Common myeloid progenitor, CD34-positive (primary cell): ENCODE results near the gene EPS8.
"Not testable (repeated sequence)": the region's sequence is repeated elsewhere in the genome, so short reads cannot be mapped to it uniquely, and the experiment has no call there.

Experiments used
- CTCF ChIA-PET: fragments of 350-600 bp; sonication (Branson Sonifier 250); formaldehyde crosslinking; loops from one replicate; lab custom pipeline; 2021; ENCODE audit warnings: antibody characterized with exemption; lab: Charles Lee
- POLR2A ChIA-PET: fragments of 350-600 bp; sonication (Branson Sonifier 250); formaldehyde crosslinking; loops from one replicate; lab custom pipeline; 2021; ENCODE audit warnings: antibody characterized with exemption; lab: Charles Lee
- DNase-seq, 3 donors: peaks; one replicate each; pipeline versions ENCODE4 v3.0.0 to v3.0.0-alpha.2; 2013
- H3K27ac ChIP-seq, 2 experiments: 1 replicate in 1 of 2; 2 replicates in 1 of 2; pipeline ENCODE4 v1.7.0; 2013; ENCODE audit warnings: inconsistent platforms in 2 of 2, low read length in 2 of 2, mild to moderate bottlenecking in 2 of 2, low read depth in 1 of 2, moderate library complexity in 1 of 2; ENCODE audit not compliant: severe bottlenecking in 2 of 2, insufficient read depth in 1 of 2, poor library complexity in 1 of 2
- H3K27me3 ChIP-seq, 5 experiments: replicated peaks in 2 of 5; 1 replicate in 3 of 5; 2 replicates in 2 of 5; pipeline versions ENCODE4 v1.6.1 to v1.7.0; 2013; ENCODE audit warnings: low read length in 4 of 5, mild to moderate bottlenecking in 2 of 5, moderate library complexity in 2 of 5, inconsistent platforms in 1 of 5; ENCODE audit not compliant: insufficient read depth in 5 of 5, control insufficient read depth in 4 of 5
- H3K36me3 ChIP-seq, 4 experiments: 1 replicate in 2 of 4; 2 replicates in 2 of 4; pipeline versions ENCODE4 v1.6.1 to v1.7.0; 2013; ENCODE audit warnings: low read length in 3 of 4, control low read depth in 1 of 4, mild to moderate bottlenecking in 1 of 4; ENCODE audit not compliant: control insufficient read depth in 4 of 4, insufficient read depth in 4 of 4
- H3K4me1 ChIP-seq, 4 experiments: 1 replicate in 3 of 4; 2 replicates in 1 of 4; pipeline versions ENCODE4 v1.6.1 to v1.7.1; 2013; ENCODE audit warnings: low read length in 3 of 4, mild to moderate bottlenecking in 3 of 4, control low read depth in 1 of 4, inconsistent platforms in 1 of 4, moderate library complexity in 1 of 4; ENCODE audit not compliant: control insufficient read depth in 4 of 4, insufficient read depth in 4 of 4; ENCODE audit errors: control extremely low read depth in 1 of 4
- H3K4me3 ChIP-seq, 7 experiments: 1 replicate in 4 of 7; 2 replicates in 3 of 7; pipeline versions ENCODE4 v1.5.1 to v1.7.0; 2013; ENCODE audit warnings: mild to moderate bottlenecking in 7 of 7, low read length in 6 of 7, moderate library complexity in 6 of 7, inconsistent platforms in 2 of 7, low read depth in 2 of 7, control low read depth in 1 of 7; ENCODE audit not compliant: insufficient read depth in 4 of 7, control insufficient read depth in 1 of 7; ENCODE audit errors: extremely low read depth in 1 of 7
- H3K9me3 ChIP-seq, 5 experiments: 1 replicate in 4 of 5; 2 replicates in 1 of 5; pipeline versions ENCODE4 v1.6.1 to v1.7.1; 2013; ENCODE audit warnings: low read length in 4 of 5, mild to moderate bottlenecking in 2 of 5, inconsistent platforms in 1 of 5, low read depth in 1 of 5, moderate library complexity in 1 of 5; ENCODE audit not compliant: control insufficient read depth in 4 of 5, insufficient read depth in 2 of 5; ENCODE audit errors: control extremely low read depth in 1 of 5
- WGBS: methylation state at CpG from one replicate; pipeline ENCODE4 v1.1.5; 2013; ENCODE audit not compliant: insufficient coverage; 5-methylcytosine and 5-hydroxymethylcytosine counted together

The EPS8 gene

GRCh38 chr12:15629761-15630160, 159.4 kb downstream of the EPS8 start:
- no CpG with 5 or more reads among the region's 3 CpGs for WGBS
- no peaks in the 10 kb centered on the region for H3K27me3 ChIP-seq
- ChIA-PET CTCF (no interaction called here), POLR2A (no interaction called here)
- no peak for DNase-seq
- no peaks in the 10 kb centered on the region for H3K36me3 ChIP-seq
- H3K4me1 ChIP-seq = peaks cover 0 to 13% (median 6%) of the 10 kb centered on the region in 4 experiments
- H3K4me3 ChIP-seq = no peak overlapping the region
- H3K9me3 ChIP-seq = no peaks in the 10 kb centered on the region
- no peak overlapping the region for H3K27ac ChIP-seq

GRCh38 chr12:15629108-15629507, 160.1 kb downstream of the EPS8 start:
- peak in 2 of 3 donors; percentile 12 to 35 for DNase-seq
- Histone ChIP-seq H3K4me1 (peaks cover 0 to 12% (median 6%) of the 10 kb centered on the region in 4 experiments), H3K9me3 (no peaks in the 10 kb centered on the region), H3K36me3 (no peaks in the 10 kb centered on the region), H3K27ac (peak overlapping the region in 1 of 2 experiments; percentile 16), H3K27me3 (no peaks in the 10 kb centered on the region), H3K4me3 (peak overlapping the region in 1 of 7 experiments; percentile 33)
- WGBS = 50% methylated on average over 1 of the region's 5 CpGs
- CTCF ChIA-PET = no interaction called here
- POLR2A ChIA-PET = no interaction called here

- 36% methylated on average over 3 of the region's 4 CpGs for WGBS
- CTCF ChIA-PET = no interaction called here
- peak overlapping the region in 1 of 2 experiments; percentile 74 for H3K27ac ChIP-seq
- peak; percentile 15 to 67 (median 55) for DNase-seq
- POLR2A ChIA-PET = no interaction called here
- H3K9me3 ChIP-seq = no peaks in the 10 kb centered on the region
- H3K4me3 ChIP-seq = peak overlapping the region in 1 of 7 experiments; percentile 56
- H3K27me3 ChIP-seq = no peaks in the 10 kb centered on the region
- H3K4me1 ChIP-seq = peaks cover 0 to 12% (median 5%) of the 10 kb centered on the region in 4 experiments
- H3K36me3 ChIP-seq = no peaks in the 10 kb centered on the region
These were observed 160.9 kb downstream of the EPS8 start for GRCh38 chr12:15627995-15628945.

- no peaks in the 10 kb centered on the region for H3K36me3 ChIP-seq
- ChIA-PET POLR2A (no interaction called here), CTCF (no interaction called here)
- no peaks in the 10 kb centered on the region for H3K9me3 ChIP-seq
- H3K27ac ChIP-seq = no peak overlapping the region
- H3K27me3 ChIP-seq = no peaks in the 10 kb centered on the region
- peaks cover 0 to 12% (median 5%) of the 10 kb centered on the region in 4 experiments for H3K4me1 ChIP-seq
- no peak for DNase-seq
- 100% methylated on average over 1 of the region's 2 CpGs for WGBS
- no peak overlapping the region for H3K4me3 ChIP-seq
These were observed 164.1 kb downstream of the EPS8 start for GRCh38 chr12:15625075-15625474.

- no peak overlapping the region for H3K27ac ChIP-seq
- no peak for DNase-seq
- peaks cover 0 to 5% (median 0%) of the 10 kb centered on the region in 5 experiments for H3K9me3 ChIP-seq
- ChIA-PET CTCF (no interaction called here), POLR2A (interaction anchor here (0.5 kb wide), 1 partner anchor 10 kb away, joined by 3 read pairs; no protein-coding TSS in a partner anchor)
- no peaks in the 10 kb centered on the region for H3K27me3 ChIP-seq
- H3K36me3 ChIP-seq = no peaks in the 10 kb centered on the region
- 100% methylated on average over 3 of the region's 4 CpGs for WGBS
- H3K4me3 ChIP-seq = no peak overlapping the region
- H3K4me1 ChIP-seq = no peaks in the 10 kb centered on the region
These were observed 168.2 kb downstream of the EPS8 start for GRCh38 chr12:15620741-15621539.

- not testable (repeated sequence) for H3K36me3 ChIP-seq, H3K4me1 ChIP-seq, DNase-seq
These were observed 172.7 kb downstream of the EPS8 start for GRCh38 chr12:15616495-15616894.

More at GRCh38 chr12:15616495-15616894, 172.7 kb downstream of the EPS8 start:
- H3K27me3 ChIP-seq, H3K4me3 ChIP-seq, H3K9me3 ChIP-seq, H3K27ac ChIP-seq, POLR2A ChIA-PET, CTCF ChIA-PET: not testable (repeated sequence)
- WGBS = 100% methylated on average over 7 of the region's 8 CpGs
